BE2C (cell line): Measurements from ENCODE around the gene ATP6V0D1.

Experiments used
- DNase-seq: peaks from one replicate; pipeline ENCODE4 v3.0.0-alpha.2; 2020
- H3K27me3 ChIP-seq: fragments of 250-450 bp; sonication (Bioruptor Pico); 2 replicates; pipeline ENCODE4 v1.5.1; 2020; ENCODE audit warnings: mild to moderate bottlenecking
- H3K36me3 ChIP-seq: fragments of 250-450 bp; sonication (Bioruptor Pico); 2 replicates; pipeline ENCODE4 v1.5.1; 2020; ENCODE audit warnings: mild to moderate bottlenecking
- H3K4me1 ChIP-seq: fragments of 250-450 bp; sonication (Bioruptor Pico); 2 replicates; pipeline ENCODE4 v1.5.1; 2020
- H3K4me3 ChIP-seq: 2 replicates; pipeline ENCODE4 v1.5.1; 2011; ENCODE audit warnings: low read depth, low read length
- H3K9me3 ChIP-seq: fragments of 250-450 bp; sonication (Bioruptor Pico); 2 replicates; pipeline ENCODE4 v1.5.1; 2020
- CTCF ChIP-seq: IDR thresholded peaks from 2 replicates; pipeline ENCODE4 v1.5.1; 2012; ENCODE audit warnings: mild to moderate bottlenecking, low read depth, low read length

Gene ATP6V0D1

GRCh38 chr16:67426950-67427349 lies 54.0 kb downstream of the ATP6V0D1 start:
- Histone ChIP-seq H3K4me1 (peaks cover 10% of the 10 kb centered on the region), H3K9me3 (no peaks in the 10 kb centered on the region), H3K36me3 (no peaks in the 10 kb centered on the region), H3K4me3 (no peak overlapping the region), H3K27me3 (peaks cover 12% of the 10 kb centered on the region)
- TF ChIP-seq CTCF: no peak
- no peak for DNase-seq

- Histone ChIP-seq H3K4me1 (peaks cover 4% of the 10 kb centered on the region), H3K9me3 (no peaks in the 10 kb centered on the region), H3K36me3 (no peaks in the 10 kb centered on the region), H3K27me3 (peaks cover 6% of the 10 kb centered on the region), H3K4me3 (no peak overlapping the region)
- DNase-seq: no peak
- no peak for TF ChIP-seq CTCF
These were observed 54.9 kb downstream of the ATP6V0D1 start for GRCh38 chr16:67426022-67426421.

- no peaks in the 10 kb centered on the region for H3K36me3 ChIP-seq
- no peak for TF ChIP-seq CTCF
- no peak overlapping the region for H3K4me3 ChIP-seq
- H3K27me3 ChIP-seq: peaks cover 5% of the 10 kb centered on the region
- H3K9me3 ChIP-seq: no peaks in the 10 kb centered on the region
- no peak for DNase-seq
- H3K4me1 ChIP-seq: peaks cover 4% of the 10 kb centered on the region
These were observed 55.4 kb downstream of the ATP6V0D1 start for GRCh38 chr16:67425580-67425979.

- H3K9me3 ChIP-seq: no peaks in the 10 kb centered on the region
- peaks cover 4% of the 10 kb centered on the region for H3K4me1 ChIP-seq
- no peaks in the 10 kb centered on the region; the same call in 1 of the 2 replicates for H3K27me3 ChIP-seq
- DNase-seq: no peak
- H3K36me3 ChIP-seq: no peaks in the 10 kb centered on the region
- no peak for TF ChIP-seq CTCF
- H3K4me3 ChIP-seq: no peak overlapping the region
These were observed 55.9 kb downstream of the ATP6V0D1 start for GRCh38 chr16:67425061-67425460.

- Histone ChIP-seq H3K36me3 (no peaks in the 10 kb centered on the region), H3K4me1 (peaks cover 4% of the 10 kb centered on the region), H3K9me3 (no peaks in the 10 kb centered on the region), H3K4me3 (no peak overlapping the region), H3K27me3 (no peaks in the 10 kb centered on the region)
- TF ChIP-seq CTCF: no peak
- no peak for DNase-seq
These were observed 56.7 kb downstream of the ATP6V0D1 start for GRCh38 chr16:67424261-67424615.

- TF ChIP-seq CTCF: no peak
- H3K27me3 ChIP-seq: no peaks in the 10 kb centered on the region
- no peaks in the 10 kb centered on the region for H3K9me3 ChIP-seq
- DNase-seq: no peak
- H3K4me3 ChIP-seq: no peak overlapping the region
- peaks cover 4% of the 10 kb centered on the region for H3K4me1 ChIP-seq
- H3K36me3 ChIP-seq: no peaks in the 10 kb centered on the region
These were observed 57.2 kb downstream of the ATP6V0D1 start for GRCh38 chr16:67423611-67424260.
